Measurements from ENCODE around the gene ZSWIM5. TPM values are rescaled to one million over a fixed set of nuclear protein-coding genes. Genes with fewer than 3 reads are reported as not detected.

ZSWIM5 gene
- total and polyA plus RNA-seq, 2 donors (not counting 1 experiment from before 2014, with no cell fraction given): 0.36 to 1.7 TPM

DNA sequence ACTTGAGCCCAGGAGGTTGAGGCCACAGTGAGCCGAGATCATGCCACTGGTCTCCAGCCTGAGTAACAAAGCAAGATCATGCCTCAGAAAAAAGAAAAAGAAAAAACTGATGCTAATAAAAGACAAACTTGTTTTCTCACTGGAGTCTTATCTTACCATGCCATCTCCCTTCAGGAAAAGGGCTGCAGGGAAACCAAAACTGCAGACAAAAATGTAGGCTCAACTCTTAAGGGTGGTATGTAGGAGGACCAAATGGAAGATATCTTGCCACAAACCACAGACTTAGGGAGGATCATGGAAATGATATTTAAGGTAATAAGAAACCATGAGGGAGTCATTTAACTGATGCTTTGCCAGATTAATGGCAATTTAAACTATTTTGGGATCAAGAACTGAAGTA, 161.5 kb downstream of the ZSWIM5 start:
- intact Hi-C loops (cut with micrococcal nuclease): no loop called here
- ATAC-seq (ENCODE audit: low read depth): no peak
- Mint-ChIP-seq H3K4me3 (no peak overlapping the region), H3K27me3 (no peaks in the 10 kb centered on the region), H3K4me1 (no peaks in the 10 kb centered on the region), H3K27ac (no peak overlapping the region), H3K9me3 (ENCODE audit: insufficient read depth) (no peaks in the 10 kb centered on the region)
- ChIA-PET CTCF (no interaction called here), POLR2A (no interaction called here)
- Histone ChIP-seq H3K79me2 (ENCODE audit: control insufficient read depth, insufficient read depth, low read length) (no peaks in the 10 kb centered on the region), H3K9me3 (ENCODE audit: control extremely low read depth in 1 of 3, control insufficient read depth in 2 of 3, insufficient read depth in 1 of 3, low read length in 2 of 3) (no peaks in the 10 kb centered on the region), H3K27me3 (replicated peaks in 1 of 4; ENCODE audit: control extremely low read depth in 1 of 4, control insufficient read depth in 3 of 4, insufficient read depth in 4 of 4, low read length in 3 of 4) (no peaks in the 10 kb centered on the region), H3K27ac (ENCODE audit: low read length in 2 of 2) (no peak overlapping the region), H4K20me1 (ENCODE audit: control insufficient read depth, insufficient read depth, low read length, poor library complexity, severe bottlenecking) (no peaks in the 10 kb centered on the region), H3K36me3 (replicated peaks in 1 of 2; ENCODE audit: control extremely low read depth in 1 of 2, control insufficient read depth in 1 of 2, extremely low read depth in 1 of 2, insufficient read depth in 2 of 2, low read length in 1 of 2) (no peaks in the 10 kb centered on the region), H3K9ac (ENCODE audit: low read length) (no peak overlapping the region), H3K4me2 (replicated peaks; ENCODE audit: low read depth, low read length, poor library complexity, severe bottlenecking) (no peak overlapping the region), H3K4me1 (ENCODE audit: control insufficient read depth in 2 of 2, insufficient read depth in 2 of 2, low read length in 2 of 2) (no peaks in the 10 kb centered on the region), H2AFZ (ENCODE audit: insufficient read depth, low read depth, low read length, poor library complexity, severe bottlenecking) (no peak overlapping the region), H3K4me3 (ENCODE audit: control extremely low read depth in 1 of 5, extremely low read depth in 1 of 5, insufficient read depth in 1 of 5, low read depth in 2 of 5, low read length in 4 of 5) (no peak overlapping the region)
- no peak for DNase-seq
- WGBS (ENCODE audit: insufficient coverage): 100% methylated on average over 1 of the region's 1 CpG
- TF ChIP-seq, protein P1, sequence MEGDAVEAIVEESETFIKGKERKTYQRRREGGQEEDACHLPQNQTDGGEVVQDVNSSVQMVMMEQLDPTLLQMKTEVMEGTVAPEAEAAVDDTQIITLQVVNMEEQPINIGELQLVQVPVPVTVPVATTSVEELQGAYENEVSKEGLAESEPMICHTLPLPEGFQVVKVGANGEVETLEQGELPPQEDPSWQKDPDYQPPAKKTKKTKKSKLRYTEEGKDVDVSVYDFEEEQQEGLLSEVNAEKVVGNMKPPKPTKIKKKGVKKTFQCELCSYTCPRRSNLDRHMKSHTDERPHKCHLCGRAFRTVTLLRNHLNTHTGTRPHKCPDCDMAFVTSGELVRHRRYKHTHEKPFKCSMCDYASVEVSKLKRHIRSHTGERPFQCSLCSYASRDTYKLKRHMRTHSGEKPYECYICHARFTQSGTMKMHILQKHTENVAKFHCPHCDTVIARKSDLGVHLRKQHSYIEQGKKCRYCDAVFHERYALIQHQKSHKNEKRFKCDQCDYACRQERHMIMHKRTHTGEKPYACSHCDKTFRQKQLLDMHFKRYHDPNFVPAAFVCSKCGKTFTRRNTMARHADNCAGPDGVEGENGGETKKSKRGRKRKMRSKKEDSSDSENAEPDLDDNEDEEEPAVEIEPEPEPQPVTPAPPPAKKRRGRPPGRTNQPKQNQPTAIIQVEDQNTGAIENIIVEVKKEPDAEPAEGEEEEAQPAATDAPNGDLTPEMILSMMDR (IDR thresholded peaks at IDR 0.05): no peak
- TF ChIP-seq EZH2 (IDR thresholded peaks at IDR 0.05; ENCODE audit: borderline replicate concordance, insufficient read depth, low read depth, low read length, poor library complexity, severe bottlenecking): no peak

DNA sequence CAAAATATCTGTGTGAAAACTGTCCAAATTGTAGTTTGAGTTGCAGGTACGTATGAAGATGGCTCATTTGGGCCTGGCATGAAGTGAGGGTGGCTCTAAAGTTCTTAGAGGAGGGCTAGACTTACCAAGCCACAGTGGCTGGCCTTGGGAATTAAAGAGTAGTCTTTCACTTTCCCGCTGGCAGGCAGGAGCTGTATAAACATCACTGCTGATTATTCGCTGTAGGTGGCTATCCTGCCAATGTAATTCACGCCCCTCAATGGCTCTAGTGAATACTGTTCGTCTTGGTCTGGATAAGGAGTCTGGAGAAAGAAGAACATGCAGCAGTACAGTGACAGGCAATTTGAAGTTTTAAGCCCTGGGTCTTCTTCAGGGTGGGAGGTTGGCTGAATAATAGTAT, 163.3 kb downstream of the ZSWIM5 start:
- Histone ChIP-seq H3K4me2 (replicated peaks; ENCODE audit: low read depth, low read length, poor library complexity, severe bottlenecking) (no peak overlapping the region), H3K27me3 (replicated peaks in 1 of 4; ENCODE audit: control extremely low read depth in 1 of 4, control insufficient read depth in 3 of 4, insufficient read depth in 4 of 4, low read length in 3 of 4) (no peaks in the 10 kb centered on the region), H3K4me1 (ENCODE audit: control insufficient read depth in 2 of 2, insufficient read depth in 2 of 2, low read length in 2 of 2) (no peaks in the 10 kb centered on the region), H3K9ac (ENCODE audit: low read length) (no peak overlapping the region), H3K36me3 (replicated peaks in 1 of 2; ENCODE audit: control extremely low read depth in 1 of 2, control insufficient read depth in 1 of 2, extremely low read depth in 1 of 2, insufficient read depth in 2 of 2, low read length in 1 of 2) (no peaks in the 10 kb centered on the region), H3K27ac (ENCODE audit: low read length in 2 of 2) (no peak overlapping the region), H4K20me1 (ENCODE audit: control insufficient read depth, insufficient read depth, low read length, poor library complexity, severe bottlenecking) (no peaks in the 10 kb centered on the region), H3K79me2 (ENCODE audit: control insufficient read depth, insufficient read depth, low read length) (no peaks in the 10 kb centered on the region), H3K9me3 (ENCODE audit: control extremely low read depth in 1 of 3, control insufficient read depth in 2 of 3, insufficient read depth in 1 of 3, low read length in 2 of 3) (no peaks in the 10 kb centered on the region), H2AFZ (ENCODE audit: insufficient read depth, low read depth, low read length, poor library complexity, severe bottlenecking) (no peak overlapping the region), H3K4me3 (ENCODE audit: control extremely low read depth in 1 of 5, extremely low read depth in 1 of 5, insufficient read depth in 1 of 5, low read depth in 2 of 5, low read length in 4 of 5) (no peak overlapping the region)
- ATAC-seq (ENCODE audit: low read depth) (no peak), DNase-seq (no peak)
- WGBS (ENCODE audit: insufficient coverage): 98% methylated on average over 5 of the region's 5 CpGs
- Mint-ChIP-seq H3K9me3 (ENCODE audit: insufficient read depth) (no peaks in the 10 kb centered on the region), H3K27ac (no peak overlapping the region), H3K4me1 (no peaks in the 10 kb centered on the region), H3K4me3 (no peak overlapping the region), H3K27me3 (no peaks in the 10 kb centered on the region)
- intact Hi-C loops (cut with micrococcal nuclease): no loop called here
- ChIA-PET POLR2A (no interaction called here), CTCF (no interaction called here)
- TF ChIP-seq EZH2 (IDR thresholded peaks at IDR 0.05; ENCODE audit: borderline replicate concordance, insufficient read depth, low read depth, low read length, poor library complexity, severe bottlenecking): no peak
- TF ChIP-seq, protein P1 (IDR thresholded peaks at IDR 0.05): no peak
